SK-N-SH (cell line): Measurements from ENCODE around the gene UQCRHL. TPM values are rescaled to one million over a fixed set of nuclear protein-coding genes. Genes with fewer than 3 reads are reported as not detected.

ENCODE experiments used
- CTCF ChIA-PET: fragments of 300-600, 350-600 bp; formaldehyde crosslinking; extraction: SDS; loops from one replicate; lab custom pipeline; 2021; lab: Yijun Ruan, JAX
- POLR2A ChIA-PET: fragments of 350-600 bp; sonication (Branson Sonifier 250); formaldehyde crosslinking; extraction: SDS; loops from one replicate; lab custom pipeline; 2020; ENCODE audit warnings: antibody characterized with exemption, inconsistent platforms; lab: Yijun Ruan, JAX
- DNase-seq: peaks from one replicate; pipeline ENCODE4 v3.0.0; 2012
- H2AFZ ChIP-seq: fragments of 200-600 bp; sonication (generic); 2 replicates; pipeline ENCODE4 v1.8.1; 2016; ENCODE audit warnings: antibody characterized with exemption, mild to moderate bottlenecking, low read depth
- H3F3A ChIP-seq: fragments of 200-600 bp; sonication (generic); replicated peaks from 2 replicates; pipeline ENCODE3; 2016; ENCODE audit warnings: antibody characterized with exemption, mild to moderate bottlenecking; ENCODE audit not compliant: insufficient read depth
- H3K27ac ChIP-seq, 2 experiments: fragments of 200-500 bp in 1 of 2; fragments of 200-600 bp in 1 of 2; sonication (Bioruptor generic) in 1 of 2; sonication (generic), shearing (Covaris generic) in 1 of 2; 2 replicates each; pipeline versions ENCODE4 v1.5.1 to v1.6.1; 2014 to 2016; ENCODE audit warnings: low read depth in 2 of 2, inconsistent platforms in 1 of 2, low read length in 1 of 2, mild to moderate bottlenecking in 1 of 2, mixed read lengths in 1 of 2
- H3K27me3 ChIP-seq: fragments of 200-600 bp; sonication (generic), shearing (Covaris generic); 2 replicates; pipeline ENCODE4 v1.6.1; 2016; ENCODE audit warnings: mixed run types; ENCODE audit not compliant: insufficient read depth
- H3K36me3 ChIP-seq, 2 experiments: fragments of 200-500 bp in 1 of 2; fragments of 200-600 bp in 1 of 2; sonication (Bioruptor generic) in 1 of 2; sonication (generic) in 1 of 2; replicated peaks in 1 of 2; 2 replicates each; pipeline versions ENCODE3 to v1.5.1; 2014 to 2016; ENCODE audit warnings: low read length in 1 of 2, mild to moderate bottlenecking in 1 of 2; ENCODE audit not compliant: insufficient read depth in 2 of 2, control insufficient read depth in 1 of 2
- H3K4me1 ChIP-seq, 2 experiments: fragments of 200-500 bp in 1 of 2; fragments of 200-600 bp in 1 of 2; sonication (Bioruptor generic) in 1 of 2; sonication (generic), shearing (Covaris generic) in 1 of 2; 2 replicates each; pipeline versions ENCODE4 v1.5.1 to v1.6.1; 2014 to 2016; ENCODE audit warnings: low read depth in 1 of 2, low read length in 1 of 2, mixed run types in 1 of 2; ENCODE audit not compliant: insufficient read depth in 2 of 2, control insufficient read depth in 1 of 2
- H3K4me2 ChIP-seq: fragments of 200-600 bp; sonication (generic), shearing (Covaris generic); 2 replicates; pipeline ENCODE4 v1.6.1; 2017; ENCODE audit warnings: mixed run types
- H3K4me3 ChIP-seq, 2 experiments: fragments of 200-500 bp in 1 of 2; fragments of 200-600 bp in 1 of 2; sonication (Bioruptor generic) in 1 of 2; sonication (generic), shearing (Covaris generic) in 1 of 2; 2 replicates each; pipeline versions ENCODE4 v1.5.1 to v1.8.1; 2014 to 2016; ENCODE audit warnings: low read depth in 2 of 2, inconsistent platforms in 1 of 2, low read length in 1 of 2, mild to moderate bottlenecking in 1 of 2, mixed read lengths in 1 of 2, moderate library complexity in 1 of 2
- H3K79me2 ChIP-seq: fragments of 200-600 bp; sonication (generic); 2 replicates; pipeline ENCODE4 v1.8.1; 2017; ENCODE audit warnings: mild to moderate bottlenecking; ENCODE audit not compliant: insufficient read depth
- H3K9ac ChIP-seq: fragments of 200-600 bp; sonication (generic); 2 replicates; pipeline ENCODE4 v1.6.1; 2017; ENCODE audit warnings: mixed run types
- H3K9me2 ChIP-seq: fragments of 200-600 bp; sonication (generic); 2 replicates; pipeline ENCODE4 v1.6.1; 2017; ENCODE audit warnings: mixed run types
- H3K9me3 ChIP-seq: fragments of 200-600 bp; sonication (generic); 2 replicates; pipeline ENCODE4 v1.6.1; 2017; ENCODE audit warnings: mixed run types, mild to moderate bottlenecking, moderate library complexity
- H4K20me1 ChIP-seq: fragments of 200-600 bp; sonication (generic); 2 replicates; pipeline ENCODE4 v1.6.1; 2017; ENCODE audit warnings: mild to moderate bottlenecking, mixed run types; ENCODE audit not compliant: insufficient read depth
- CHD2 ChIP-seq: fragments of 150-350 bp; IDR thresholded peaks from 2 replicates; pipeline ENCODE4 v1.6.1; 2018; ENCODE audit warnings: low read length; ENCODE audit not compliant: partially characterized antibody
- ELF1 ChIP-seq: IDR thresholded peaks from 2 replicates; pipeline ENCODE4 v1.4.0; 2012
- EZH2phosphoT487 ChIP-seq: fragments of 200-600 bp; sonication (generic); IDR thresholded peaks from 2 replicates; pipeline ENCODE4 v1.6.1; 2017; ENCODE audit warnings: low read depth, mixed run types, mild to moderate bottlenecking, antibody characterized with exemption, moderate library complexity, borderline replicate concordance
- FOXJ3 ChIP-seq: sonication (generic); formaldehyde crosslinking; IDR thresholded peaks from 2 replicates; pipeline ENCODE4 v1.5.1; 2020; ENCODE audit warnings: mild to moderate bottlenecking, missing genetic modification reagents
- FOXM1 ChIP-seq: IDR thresholded peaks from 2 replicates; pipeline ENCODE4 v1.4.0; 2012; ENCODE audit warnings: low read depth, mild to moderate bottlenecking
- GATA2 ChIP-seq: sonication (generic); formaldehyde crosslinking; IDR thresholded peaks from 2 replicates; pipeline ENCODE4 v1.5.0; 2020; ENCODE audit warnings: mild to moderate bottlenecking, missing genetic modification reagents
- IRF3 ChIP-seq: fragments of 150-350 bp; IDR thresholded peaks from 2 replicates; pipeline ENCODE4 v1.6.1; 2016; ENCODE audit warnings: mild to moderate bottlenecking, low read depth, low read length
- JUND ChIP-seq: IDR thresholded peaks from 2 replicates; pipeline ENCODE4 v1.4.0; 2012
- MEF2A ChIP-seq: IDR thresholded peaks from 2 replicates; pipeline ENCODE4 v1.4.0; 2012; ENCODE audit warnings: low read depth, borderline replicate concordance
- NFIC ChIP-seq: IDR thresholded peaks from 2 replicates; pipeline ENCODE4 v1.4.0; 2012; ENCODE audit warnings: borderline replicate concordance
- NRF1 ChIP-seq: IDR thresholded peaks from 2 replicates; pipeline ENCODE4 v1.6.1; 2012; ENCODE audit warnings: low read depth, mild to moderate bottlenecking, low read length
- POLR2AphosphoS5 ChIP-seq: IDR thresholded peaks from 2 replicates; pipeline ENCODE4 v1.6.1; 2012; ENCODE audit warnings: low read depth, low read length
- REST ChIP-seq: IDR thresholded peaks from 2 replicates; pipeline ENCODE4 v1.6.1; 2012; ENCODE audit warnings: mild to moderate bottlenecking, low read depth, low read length, moderate library complexity
- RFX5 ChIP-seq: IDR thresholded peaks from 2 replicates; pipeline ENCODE4 v1.6.1; 2012; ENCODE audit warnings: mild to moderate bottlenecking, improper control_type of control experiment, low read length
- RXRA ChIP-seq: IDR thresholded peaks from 2 replicates; pipeline ENCODE4 v1.4.0; 2012; ENCODE audit warnings: low read depth, mild to moderate bottlenecking, borderline replicate concordance
- SMC3 ChIP-seq: IDR thresholded peaks from 2 replicates; pipeline ENCODE4 v1.6.1; 2012; ENCODE audit warnings: low read depth, low read length, improper control_type of control experiment
- TAF1 ChIP-seq: IDR thresholded peaks from 2 replicates; pipeline ENCODE4 v1.6.1; 2012; ENCODE audit warnings: low read depth, mild to moderate bottlenecking, low read length, moderate library complexity, borderline replicate concordance
- USF2 ChIP-seq: fragments of 150-350 bp; IDR thresholded peaks from 2 replicates; pipeline ENCODE4 v1.6.1; 2017; ENCODE audit warnings: antibody characterized with exemption, low read length, low read depth, borderline replicate concordance
- YY1 ChIP-seq: IDR thresholded peaks from 2 replicates; pipeline ENCODE4 v1.4.0; 2012; ENCODE audit warnings: low read depth, mild to moderate bottlenecking
- WGBS: methylation state at CpG from one replicate; pipeline ENCODE4 v1.1.6; 2017; ENCODE audit warnings: low lambda C conversion rate; 5-methylcytosine and 5-hydroxymethylcytosine counted together
- polyA plus RNA-seq, 3 experiments: library from polyadenylated mRNA; depleted of rRNA; stranded (reverse); fragments of >200 nt; gene quantifications; 2 replicates each; pipeline ENCODE4 v1.2.3, GENCODE V29; 2012
- TF ChIP-seq, protein P1 (sequence below): IDR thresholded peaks from 2 replicates; pipeline ENCODE4; 2012
- TF ChIP-seq, protein P2 (sequence below): IDR thresholded peaks from 2 replicates; pipeline ENCODE4 v1.4.0; 2012; ENCODE audit warnings: low read depth, borderline replicate concordance
- TF ChIP-seq, protein P3 (sequence below): fragments of 200-600 bp; sonication (generic); IDR thresholded peaks from 2 replicates; pipeline ENCODE4 v1.6.1; 2017; ENCODE audit warnings: antibody characterized with exemption, mild to moderate bottlenecking, moderate library complexity

Gene UQCRHL
- polyA plus RNA-seq, 1 of the 3 experiments (the other 2 are of a cell fraction): 2.8 TPM

DNA sequence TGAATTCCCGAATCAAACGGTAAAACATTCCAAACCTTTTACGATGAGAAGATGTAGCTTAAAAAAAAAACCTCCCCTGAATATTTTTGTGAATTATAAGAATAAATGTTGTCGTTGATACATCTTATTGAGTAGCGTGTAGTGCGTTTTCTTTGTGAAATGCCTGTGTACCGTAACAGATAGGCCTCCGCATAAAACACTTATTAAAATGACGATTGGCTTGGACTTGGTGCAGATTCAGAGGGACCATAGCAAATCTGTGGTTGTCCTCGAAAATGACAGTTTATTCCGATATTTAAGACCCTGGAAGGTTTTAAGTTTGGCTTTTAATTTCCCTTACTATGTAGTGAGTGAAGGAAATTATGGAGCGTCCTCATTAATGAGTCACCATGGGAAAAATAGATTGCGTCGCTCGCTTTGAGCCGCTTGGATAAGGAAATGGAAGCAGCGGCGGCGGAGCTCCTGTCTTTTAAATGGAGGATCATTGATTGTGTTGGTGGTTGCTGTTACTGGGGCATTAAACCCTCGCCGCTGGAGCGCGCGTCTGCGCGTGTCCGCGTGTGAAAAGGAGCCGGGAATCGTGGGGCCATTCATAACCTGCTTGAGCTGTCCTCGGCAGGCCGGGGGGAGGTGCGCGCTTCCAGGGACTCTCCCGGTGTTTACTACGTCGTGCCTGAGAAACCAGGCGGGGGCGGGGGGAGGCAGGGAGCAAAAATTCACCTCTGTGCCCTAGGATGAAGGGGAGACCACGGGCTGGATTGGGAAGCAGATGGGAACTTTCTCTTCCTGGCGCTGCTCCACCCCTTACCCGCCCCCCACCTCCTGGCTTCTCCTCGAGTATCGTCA, 41.7 kb upstream of the UQCRHL start:
- peaks cover 90% of the 10 kb centered on the region for H3K79me2 ChIP-seq
- H3K27me3 ChIP-seq: no peaks in the 10 kb centered on the region
- CTCF ChIA-PET: interaction anchor here (0.6 to 2.6 kb wide), 7 partner anchors 13 to 205 kb away, joined by 3 to 11 read pairs (median 4); no protein-coding TSS in a partner anchor
- peak overlapping the region; percentile 98 for H3K27ac ChIP-seq
- H4K20me1 ChIP-seq: 0 out of 2 replicates have a peak, but pooled peaks cover 2% of the 10 kb centered on the region
- peak overlapping the region; percentile 91 for H3K4me2 ChIP-seq
- H3K9me2 ChIP-seq: no peaks in the 10 kb centered on the region
- WGBS: under 1% methylated on average over 33 of the region's 44 CpGs
- H3K4me3 ChIP-seq: peak overlapping the region; percentile 72 to 80
- DNase-seq: peak; percentile 68
- H2AFZ ChIP-seq: peak overlapping the region; percentile 66
- no peaks in the 10 kb centered on the region for H3K36me3 ChIP-seq
- H3K9ac ChIP-seq: peak overlapping the region; percentile 83
- peaks cover 7 to 26% of the 10 kb centered on the region in 2 experiments; a peak in 3 of 4 replicates for H3K4me1 ChIP-seq
- POLR2A ChIA-PET: interaction anchor here (0.6 to 3.9 kb wide), 12 partner anchors 9 to 126 kb away, joined by 3 to 22 read pairs (median 4); no protein-coding TSS in a partner anchor
- H3F3A ChIP-seq: peaks cover 39% of the 10 kb centered on the region
- no peaks in the 10 kb centered on the region for H3K9me3 ChIP-seq
- TF ChIP-seq REST (no peak), RFX5 (no peak; the same call in 1 of the 2 replicates), MEF2A (no peak), IRF3 (no peak), NFIC (0 out of 2 replicates have a peak, but pooled peaks have one; percentile 26), POLR2AphosphoS5 (peak; percentile 39; the same call in 1 of the 2 replicates), JUND (no peak), RXRA (0 out of 2 replicates have a peak, but pooled peaks have one; percentile 13), CHD2 (no peak), SMC3 (no peak), NRF1 (peak; percentile 50), TAF1 (peak; percentile 72), GATA2 (CRISPR knock-in tag) (no peak), FOXM1 (no peak), EZH2phosphoT487 (no peak), YY1 (no peak), FOXJ3 (CRISPR knock-in tag) (peak; percentile 73), USF2 (no peak), ELF1 (0 out of 2 replicates have a peak, but pooled peaks have one; percentile 0)
- TF ChIP-seq, protein P1, sequence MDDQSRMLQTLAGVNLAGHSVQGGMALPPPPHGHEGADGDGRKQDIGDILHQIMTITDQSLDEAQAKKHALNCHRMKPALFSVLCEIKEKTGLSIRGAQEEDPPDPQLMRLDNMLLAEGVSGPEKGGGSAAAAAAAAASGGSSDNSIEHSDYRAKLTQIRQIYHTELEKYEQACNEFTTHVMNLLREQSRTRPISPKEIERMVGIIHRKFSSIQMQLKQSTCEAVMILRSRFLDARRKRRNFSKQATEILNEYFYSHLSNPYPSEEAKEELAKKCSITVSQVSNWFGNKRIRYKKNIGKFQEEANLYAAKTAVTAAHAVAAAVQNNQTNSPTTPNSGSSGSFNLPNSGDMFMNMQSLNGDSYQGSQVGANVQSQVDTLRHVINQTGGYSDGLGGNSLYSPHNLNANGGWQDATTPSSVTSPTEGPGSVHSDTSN: peak; percentile 38
- TF ChIP-seq, protein P2, sequence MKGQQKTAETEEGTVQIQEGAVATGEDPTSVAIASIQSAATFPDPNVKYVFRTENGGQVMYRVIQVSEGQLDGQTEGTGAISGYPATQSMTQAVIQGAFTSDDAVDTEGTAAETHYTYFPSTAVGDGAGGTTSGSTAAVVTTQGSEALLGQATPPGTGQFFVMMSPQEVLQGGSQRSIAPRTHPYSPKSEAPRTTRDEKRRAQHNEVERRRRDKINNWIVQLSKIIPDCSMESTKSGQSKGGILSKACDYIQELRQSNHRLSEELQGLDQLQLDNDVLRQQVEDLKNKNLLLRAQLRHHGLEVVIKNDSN: no peak
- TF ChIP-seq, protein P3, sequence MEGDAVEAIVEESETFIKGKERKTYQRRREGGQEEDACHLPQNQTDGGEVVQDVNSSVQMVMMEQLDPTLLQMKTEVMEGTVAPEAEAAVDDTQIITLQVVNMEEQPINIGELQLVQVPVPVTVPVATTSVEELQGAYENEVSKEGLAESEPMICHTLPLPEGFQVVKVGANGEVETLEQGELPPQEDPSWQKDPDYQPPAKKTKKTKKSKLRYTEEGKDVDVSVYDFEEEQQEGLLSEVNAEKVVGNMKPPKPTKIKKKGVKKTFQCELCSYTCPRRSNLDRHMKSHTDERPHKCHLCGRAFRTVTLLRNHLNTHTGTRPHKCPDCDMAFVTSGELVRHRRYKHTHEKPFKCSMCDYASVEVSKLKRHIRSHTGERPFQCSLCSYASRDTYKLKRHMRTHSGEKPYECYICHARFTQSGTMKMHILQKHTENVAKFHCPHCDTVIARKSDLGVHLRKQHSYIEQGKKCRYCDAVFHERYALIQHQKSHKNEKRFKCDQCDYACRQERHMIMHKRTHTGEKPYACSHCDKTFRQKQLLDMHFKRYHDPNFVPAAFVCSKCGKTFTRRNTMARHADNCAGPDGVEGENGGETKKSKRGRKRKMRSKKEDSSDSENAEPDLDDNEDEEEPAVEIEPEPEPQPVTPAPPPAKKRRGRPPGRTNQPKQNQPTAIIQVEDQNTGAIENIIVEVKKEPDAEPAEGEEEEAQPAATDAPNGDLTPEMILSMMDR: no peak
